ENCODE measurements around the gene MYO1E.

DNA sequence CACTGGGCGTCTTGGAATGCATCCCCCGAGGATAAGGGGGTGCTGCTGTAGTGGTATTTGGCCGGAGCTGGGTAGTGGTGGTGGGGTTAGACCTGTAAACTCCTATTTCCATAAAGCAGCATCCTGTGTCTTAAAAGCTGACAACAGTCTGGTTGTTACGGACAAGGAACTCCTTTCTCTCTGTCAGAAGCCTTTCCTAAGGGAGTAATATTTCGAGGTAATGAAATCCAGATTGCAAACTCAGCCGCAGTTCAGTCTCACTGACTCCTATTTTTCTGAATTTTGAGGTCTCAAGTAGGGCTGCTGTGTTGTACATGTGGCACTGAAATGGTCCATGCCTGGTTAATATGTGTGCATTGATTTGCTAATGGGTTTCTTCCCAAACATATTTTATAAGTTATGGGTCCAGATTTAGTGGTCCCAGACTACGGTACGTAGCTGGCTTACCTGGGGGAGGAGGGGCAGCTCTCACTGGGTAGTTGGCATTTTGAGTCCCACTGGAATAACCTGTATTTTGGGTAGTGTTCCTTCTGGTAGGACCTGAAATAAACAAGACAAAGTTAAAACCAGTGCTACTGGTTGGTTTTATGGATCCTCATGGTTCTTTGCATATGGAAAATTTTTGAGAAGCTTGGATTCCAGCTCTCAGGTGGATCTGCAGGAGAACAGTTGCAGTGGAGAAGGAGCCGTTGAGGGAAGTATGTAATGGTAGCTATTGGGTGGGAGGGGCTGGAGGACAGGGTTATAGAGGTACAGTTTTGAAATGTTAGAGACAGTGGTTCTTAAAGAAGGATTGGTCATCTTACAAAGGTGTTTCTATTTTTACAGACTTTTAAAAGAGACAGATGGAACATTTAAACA is 214.6 kb downstream of the MYO1E start:
- no peak for TF ChIP-seq CTCF (conservative IDR thresholded peaks at IDR 0.05; ENCODE audit: low read depth, low read length)
- no peak for TF ChIP-seq POLR2A (IDR thresholded peaks at IDR 0.05; ENCODE audit: low read depth, low read length)
- TF ChIP-seq MXI1 (IDR thresholded peaks at IDR 0.05; ENCODE audit: borderline replicate concordance, low read depth, low read length): no peak
- no peak for TF ChIP-seq RAD21 (IDR thresholded peaks at IDR 0.05; ENCODE audit: low read length)
- TF ChIP-seq, protein P1, sequence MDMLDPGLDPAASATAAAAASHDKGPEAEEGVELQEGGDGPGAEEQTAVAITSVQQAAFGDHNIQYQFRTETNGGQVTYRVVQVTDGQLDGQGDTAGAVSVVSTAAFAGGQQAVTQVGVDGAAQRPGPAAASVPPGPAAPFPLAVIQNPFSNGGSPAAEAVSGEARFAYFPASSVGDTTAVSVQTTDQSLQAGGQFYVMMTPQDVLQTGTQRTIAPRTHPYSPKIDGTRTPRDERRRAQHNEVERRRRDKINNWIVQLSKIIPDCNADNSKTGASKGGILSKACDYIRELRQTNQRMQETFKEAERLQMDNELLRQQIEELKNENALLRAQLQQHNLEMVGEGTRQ (IDR thresholded peaks at IDR 0.05; ENCODE audit: low read depth, low read length): no peak
- TF ChIP-seq CHD1 (IDR thresholded peaks at IDR 0.05; ENCODE audit: low read depth, low read length): no peak
- TF ChIP-seq RCOR1 (IDR thresholded peaks at IDR 0.05; ENCODE audit: insufficient replicate concordance, low read length): no peak

Measured in IMR-90 (cell line).